ENCODE data around the gene NXPE4. TPM values are rescaled to one million over a fixed set of nuclear protein-coding genes. Genes with fewer than 3 reads are reported as not detected.

Gene NXPE4
- total RNA-seq, 1 experiment from 2014 or later, result not detected

DNA sequence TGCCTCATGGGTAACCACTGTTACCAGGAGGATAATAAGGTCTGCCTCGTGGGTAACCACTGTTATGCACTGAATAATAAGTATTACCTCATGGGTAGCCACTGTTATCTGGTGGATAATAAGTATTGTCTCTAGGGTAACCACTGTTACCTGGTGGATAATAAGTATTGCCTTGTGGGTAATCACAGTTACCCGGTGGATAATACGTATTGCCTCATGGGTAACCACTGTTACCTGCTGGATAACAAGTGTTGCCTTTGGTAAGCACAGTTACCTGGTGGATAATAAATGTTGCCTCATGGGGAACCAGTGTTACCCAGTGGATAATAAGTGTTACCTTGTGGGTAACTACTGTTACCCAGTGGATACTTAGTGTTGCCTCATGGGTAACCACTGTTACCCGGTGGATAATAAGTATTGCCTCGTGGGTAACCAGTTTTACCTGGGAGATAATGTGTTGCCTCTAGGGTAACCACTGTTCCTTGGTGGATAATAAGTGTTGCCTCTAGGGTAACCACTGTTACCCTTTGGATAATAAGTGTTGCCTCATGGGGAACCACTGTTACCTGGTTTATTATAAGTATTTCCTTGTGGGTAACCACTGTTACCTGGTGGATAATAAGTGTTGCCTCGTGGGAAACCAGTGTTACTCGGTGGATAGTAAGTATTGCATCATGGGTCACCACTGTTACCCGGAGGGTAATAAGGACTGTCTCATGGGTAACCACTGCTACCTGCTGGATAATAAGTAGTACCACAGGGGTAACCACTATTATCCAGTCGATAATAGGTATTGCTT is 10.6 kb upstream of the NXPE4 start:
- no peaks in the 10 kb centered on the region for H3K9me3 ChIP-seq (ENCODE audit: insufficient read depth, low read depth)
- no peaks in the 10 kb centered on the region for H3K79me2 ChIP-seq (ENCODE audit: low read depth)
- TF ChIP-seq EZH2 (IDR thresholded peaks at IDR 0.05; ENCODE audit: low read depth), result no peak
- TF ChIP-seq, protein P1, sequence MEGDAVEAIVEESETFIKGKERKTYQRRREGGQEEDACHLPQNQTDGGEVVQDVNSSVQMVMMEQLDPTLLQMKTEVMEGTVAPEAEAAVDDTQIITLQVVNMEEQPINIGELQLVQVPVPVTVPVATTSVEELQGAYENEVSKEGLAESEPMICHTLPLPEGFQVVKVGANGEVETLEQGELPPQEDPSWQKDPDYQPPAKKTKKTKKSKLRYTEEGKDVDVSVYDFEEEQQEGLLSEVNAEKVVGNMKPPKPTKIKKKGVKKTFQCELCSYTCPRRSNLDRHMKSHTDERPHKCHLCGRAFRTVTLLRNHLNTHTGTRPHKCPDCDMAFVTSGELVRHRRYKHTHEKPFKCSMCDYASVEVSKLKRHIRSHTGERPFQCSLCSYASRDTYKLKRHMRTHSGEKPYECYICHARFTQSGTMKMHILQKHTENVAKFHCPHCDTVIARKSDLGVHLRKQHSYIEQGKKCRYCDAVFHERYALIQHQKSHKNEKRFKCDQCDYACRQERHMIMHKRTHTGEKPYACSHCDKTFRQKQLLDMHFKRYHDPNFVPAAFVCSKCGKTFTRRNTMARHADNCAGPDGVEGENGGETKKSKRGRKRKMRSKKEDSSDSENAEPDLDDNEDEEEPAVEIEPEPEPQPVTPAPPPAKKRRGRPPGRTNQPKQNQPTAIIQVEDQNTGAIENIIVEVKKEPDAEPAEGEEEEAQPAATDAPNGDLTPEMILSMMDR (conservative IDR thresholded peaks at IDR 0.05), result no peak
- no peaks in the 10 kb centered on the region for H4K20me1 ChIP-seq (ENCODE audit: insufficient read depth)
- H3K27ac ChIP-seq, result no peak overlapping the region
- H2AFZ ChIP-seq, result no peak overlapping the region
- no TSS peak for BruUV-seq (replicated peaks)
- CTCF ChIA-PET, result no interaction called here
- no peaks in the 10 kb centered on the region; the same call in 1 of the 2 replicates for H3F3A ChIP-seq (ENCODE audit: insufficient read depth, low read depth)
- H3K4me2 ChIP-seq, result no peak overlapping the region
- no peaks in the 10 kb centered on the region for H3K9me2 ChIP-seq (ENCODE audit: insufficient read depth)
- POLR2A ChIA-PET (ENCODE audit: unreplicated experiment), result no interaction called here
- DNase-seq, result no peak
- H3K36me3 ChIP-seq (ENCODE audit: low read depth), result no peaks in the 10 kb centered on the region
- intact Hi-C loops (cut with micrococcal nuclease; ENCODE audit: unreplicated experiment), result no loop called here
- no peaks in the 10 kb centered on the region for H3K27me3 ChIP-seq (ENCODE audit: insufficient read depth, low read depth)
- H3K4me1 ChIP-seq (replicated peaks; ENCODE audit: insufficient read depth), result no peaks in the 10 kb centered on the region
- no peak overlapping the region for H3K4me3 ChIP-seq

DNA sequence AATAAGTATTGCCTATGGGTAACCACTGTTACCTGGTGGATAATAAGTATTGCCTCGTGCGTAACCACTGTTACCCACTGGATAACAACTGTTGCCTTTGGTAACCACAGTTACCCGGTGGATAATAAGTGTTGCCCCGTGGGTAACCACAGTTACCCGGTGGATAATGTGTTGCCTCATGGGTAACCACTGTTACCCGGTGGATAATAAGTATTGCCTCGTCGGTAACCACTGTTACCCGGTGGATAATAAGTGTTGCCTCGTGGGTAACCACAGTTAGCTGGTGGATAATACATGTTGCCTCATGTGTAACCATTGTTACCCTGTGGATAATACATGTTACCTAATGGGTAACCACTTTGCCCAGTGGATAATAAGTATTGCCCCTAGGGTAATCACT is 9.8 kb upstream of the NXPE4 start:
- CTCF ChIA-PET, result no interaction called here
- intact Hi-C loops (cut with micrococcal nuclease; ENCODE audit: unreplicated experiment), result no loop called here
- POLR2A ChIA-PET (ENCODE audit: unreplicated experiment), result no interaction called here

DNA sequence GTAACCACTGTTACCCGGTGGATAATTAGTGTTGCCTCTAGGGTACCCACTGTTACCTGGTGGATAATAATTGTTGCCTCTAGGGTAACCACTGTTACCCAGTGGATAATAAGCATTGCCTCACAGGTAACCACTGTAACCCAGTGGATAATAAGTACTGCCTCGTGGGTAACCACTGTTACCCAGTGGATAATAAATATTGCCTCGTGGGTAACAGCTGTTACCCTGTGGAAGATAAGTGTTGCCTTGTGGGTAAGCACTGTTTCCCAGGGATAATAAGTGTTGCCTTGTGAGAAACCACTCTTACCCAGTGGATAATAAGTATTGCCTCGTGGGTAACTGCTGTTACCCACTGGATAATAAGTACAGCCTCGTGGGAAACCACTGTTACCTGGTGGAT is 9.3 kb upstream of the NXPE4 start:
- Histone ChIP-seq H3K9me2 (ENCODE audit: insufficient read depth) (no peaks in the 10 kb centered on the region), H3K4me1 (replicated peaks; ENCODE audit: insufficient read depth) (no peaks in the 10 kb centered on the region), H3K27ac (no peak overlapping the region), H2AFZ (no peak overlapping the region), H3K9me3 (ENCODE audit: insufficient read depth, low read depth) (no peaks in the 10 kb centered on the region), H3F3A (ENCODE audit: insufficient read depth, low read depth) (no peaks in the 10 kb centered on the region; the same call in 1 of the 2 replicates), H3K79me2 (ENCODE audit: low read depth) (no peaks in the 10 kb centered on the region), H3K36me3 (ENCODE audit: low read depth) (no peaks in the 10 kb centered on the region), H3K4me3 (no peak overlapping the region), H4K20me1 (ENCODE audit: insufficient read depth) (no peaks in the 10 kb centered on the region), H3K4me2 (no peak overlapping the region), H3K27me3 (ENCODE audit: insufficient read depth, low read depth) (no peaks in the 10 kb centered on the region)
- CTCF ChIA-PET, result no interaction called here
- no TSS peak for BruUV-seq (replicated peaks)
- DNase-seq, result no peak
- intact Hi-C loops (cut with micrococcal nuclease; ENCODE audit: unreplicated experiment), result no loop called here
- TF ChIP-seq, protein P1 (conservative IDR thresholded peaks at IDR 0.05), result no peak
- TF ChIP-seq EZH2 (IDR thresholded peaks at IDR 0.05; ENCODE audit: low read depth), result no peak
- POLR2A ChIA-PET (ENCODE audit: unreplicated experiment), result no interaction called here

More for the DNA sequence above, 9.8 kb upstream of the NXPE4 start:
- H3K9me2 ChIP-seq (ENCODE audit: insufficient read depth), result no peaks in the 10 kb centered on the region
- TF ChIP-seq EZH2 (IDR thresholded peaks at IDR 0.05; ENCODE audit: low read depth), result no peak
- TF ChIP-seq, protein P1 (conservative IDR thresholded peaks at IDR 0.05), result no peak
- H3K79me2 ChIP-seq (ENCODE audit: low read depth), result no peaks in the 10 kb centered on the region
- no peak overlapping the region for H3K27ac ChIP-seq
- H3K4me3 ChIP-seq, result no peak overlapping the region
- H3K9me3 ChIP-seq (ENCODE audit: insufficient read depth, low read depth), result no peaks in the 10 kb centered on the region
- no peaks in the 10 kb centered on the region; the same call in 1 of the 2 replicates for H3F3A ChIP-seq (ENCODE audit: insufficient read depth, low read depth)
- no peaks in the 10 kb centered on the region for H3K4me1 ChIP-seq (replicated peaks; ENCODE audit: insufficient read depth)
- H3K27me3 ChIP-seq (ENCODE audit: insufficient read depth, low read depth), result no peaks in the 10 kb centered on the region
- H3K4me2 ChIP-seq, result no peak overlapping the region
- H2AFZ ChIP-seq, result no peak overlapping the region
- no peaks in the 10 kb centered on the region for H3K36me3 ChIP-seq (ENCODE audit: low read depth)
- DNase-seq, result no peak
- no peaks in the 10 kb centered on the region for H4K20me1 ChIP-seq (ENCODE audit: insufficient read depth)
- BruUV-seq (replicated peaks), result no TSS peak
